K562 (cell line): ENCODE results near the gene GCNT2. TPM values are rescaled to one million over a fixed set of nuclear protein-coding genes. Genes with fewer than 3 reads are reported as not detected.
A peak's percentile ranks its signal among the peaks of the same experiment; 100 is the strongest.
"Not testable (repeated sequence)": the region's sequence is repeated elsewhere in the genome, so short reads cannot be mapped to it uniquely, and the experiment has no call there.

Source experiments
- ATAC-seq: fragments of 200-7000 bp; cut with Tn5 transposase; 3 replicates; pipeline ENCODE4 v1.9.1; 2020; ENCODE audit warnings: moderate library complexity
- BruUV-seq: library from RNA; stranded (reverse); fragments of 400-500 nt; replicated peaks from 2 replicates; lab custom pipeline; 2021; lab: Mats Ljungman, UMichigan
- CTCF ChIA-PET: fragments of 300-600 bp; formaldehyde crosslinking; extraction: SDS; loops from one replicate; lab custom pipeline; 2021; ENCODE audit warnings: low intra/inter-chr PET ratio; lab: Yijun Ruan, JAX
- POLR2A ChIA-PET: fragments of 300-600, 350-650 bp; sonication (Branson Sonifier 250); formaldehyde crosslinking; extraction: SDS; loops from one replicate; lab custom pipeline; 2021; ENCODE audit warnings: antibody characterized with exemption, inconsistent platforms; lab: Yijun Ruan, JAX
- DNase-seq, 4 experiments: peaks; one replicate each; pipeline versions ENCODE4 v3.0.0 to v3.0.0-alpha.2; 2011 to 2018; ENCODE audit warnings: low spot score in 3 of 4, mixed read lengths in 3 of 4; ENCODE audit errors: extremely low read depth in 1 of 4
- FAIRE-seq: peaks from 2 replicates; lab custom pipeline; 2011; peaks lifted over from hg19 to GRCh38; lab: Jason Lieb, UNC
- H2AFZ ChIP-seq: 2 replicates; pipeline ENCODE4 v1.6.0; 2011; ENCODE audit warnings: low read depth, low read length, control low read depth, inconsistent platforms
- H3K27ac ChIP-seq: fragments of 200-600 bp; 3 replicates; pipeline ENCODE4 v1.8.0; 2011; ENCODE audit warnings: low read depth, mild to moderate bottlenecking, control low read depth, inconsistent platforms, low read length, moderate library complexity, mixed read lengths; ENCODE audit errors: extremely low read depth
- H3K27me3 ChIP-seq, 2 experiments: fragments of 300-600 bp in 1 of 2; 2 replicates in 1 of 2; 3 replicates in 1 of 2; pipeline versions ENCODE4 v1.6.0 to v1.8.0; 2011; ENCODE audit warnings: inconsistent platforms in 2 of 2, low read length in 2 of 2, mild to moderate bottlenecking in 1 of 2, mixed read lengths in 1 of 2, moderate library complexity in 1 of 2; ENCODE audit not compliant: control insufficient read depth in 2 of 2, insufficient read depth in 2 of 2
- H3K36me3 ChIP-seq: fragments of 300-600 bp; 3 replicates; pipeline ENCODE4 v1.8.0; 2011; ENCODE audit warnings: mild to moderate bottlenecking, low read length, inconsistent platforms; ENCODE audit not compliant: control insufficient read depth, insufficient read depth
- H3K4me1 ChIP-seq, 2 experiments: fragments of 200-600 bp in 1 of 2; replicated peaks in 1 of 2; 2 replicates in 1 of 2; 3 replicates in 1 of 2; pipeline versions ENCODE4 v1.5.1 to v1.8.0; 2011; ENCODE audit warnings: inconsistent platforms in 2 of 2, low read length in 2 of 2, mild to moderate bottlenecking in 1 of 2, mixed read lengths in 1 of 2, moderate library complexity in 1 of 2; ENCODE audit not compliant: control insufficient read depth in 2 of 2, insufficient read depth in 2 of 2
- H3K4me2 ChIP-seq: 2 replicates; pipeline ENCODE4 v1.6.1; 2011; ENCODE audit warnings: low read length, control low read depth, inconsistent platforms, mixed read lengths; ENCODE audit not compliant: insufficient read depth
- H3K4me3 ChIP-seq: fragments of 200-600 bp; sonication (generic), shearing (Covaris generic); 2 replicates; pipeline ENCODE4 v1.5.1; 2016; ENCODE audit warnings: control low read depth, inconsistent platforms
- H3K79me2 ChIP-seq: fragments of 200-600 bp; 3 replicates; pipeline ENCODE4 v1.8.0; 2011; ENCODE audit warnings: low read length, inconsistent platforms; ENCODE audit not compliant: control insufficient read depth, insufficient read depth
- H3K9ac ChIP-seq, 2 experiments: 2 replicates each; pipeline versions ENCODE4 v1.6.0 to v1.6.1; 2011; ENCODE audit warnings: low read depth in 2 of 2, low read length in 2 of 2, control low read depth in 1 of 2, inconsistent platforms in 1 of 2, mild to moderate bottlenecking in 1 of 2, mixed read lengths in 1 of 2; ENCODE audit not compliant: insufficient read depth in 1 of 2
- H3K9me1 ChIP-seq: one replicate; pipeline ENCODE4 v1.6.0; 2011; ENCODE audit warnings: inconsistent platforms, mild to moderate bottlenecking, low read length, moderate library complexity; ENCODE audit not compliant: control insufficient read depth, insufficient read depth
- H3K9me3 ChIP-seq: replicated peaks from 2 replicates; pipeline ENCODE4 v1.5.1; 2011; ENCODE audit warnings: low read depth, low read length, inconsistent platforms; ENCODE audit not compliant: control insufficient read depth, insufficient read depth
- H4K20me1 ChIP-seq: replicated peaks from 2 replicates; pipeline ENCODE4 v1.6.1; 2011; ENCODE audit warnings: low read length, inconsistent platforms, mixed read lengths; ENCODE audit not compliant: control insufficient read depth, insufficient read depth
- CLOCK ChIP-seq: fragments of 250-450 bp; sonication (Bioruptor Pico); IDR thresholded peaks from 2 replicates; pipeline ENCODE4 v1.4.0; 2020; ENCODE audit warnings: mild to moderate bottlenecking, moderate library complexity, borderline replicate concordance
- ESRRB ChIP-seq: fragments of 250-450 bp; sonication (Bioruptor Pico); IDR thresholded peaks from 2 replicates; pipeline ENCODE4 v1.5.0; 2020; ENCODE audit warnings: mild to moderate bottlenecking, moderate library complexity, borderline replicate concordance
- MTA2 ChIP-seq: fragments of 450-650 bp; IDR thresholded peaks from 2 replicates; pipeline ENCODE4 v1.6.1; 2016; ENCODE audit warnings: low read depth
- SIRT6 ChIP-seq: IDR thresholded peaks from one replicate; pipeline ENCODE4 v1.6.1; 2012; ENCODE audit warnings: low read depth, mild to moderate bottlenecking, control low read depth, inconsistent platforms, low read length, moderate library complexity
- ZNF512 ChIP-seq: IDR thresholded peaks from 2 replicates; pipeline ENCODE4 v1.6.1; 2016; ENCODE audit warnings: missing genetic modification characterization, missing compliant biosample characterization
- ZNF785 ChIP-seq: fragments of 250-450 bp; sonication (Bioruptor Pico); IDR thresholded peaks from 2 replicates; pipeline ENCODE4 v1.4.0; 2020; ENCODE audit warnings: mild to moderate bottlenecking
- WGBS: fragments of 100-300 bp; shearing (Covaris generic); methylation state at CpG from one replicate; pipeline ENCODE4 v1.1.6; 2016; ENCODE audit warnings: low coverage, mixed read lengths; ENCODE audit not compliant: insufficient coverage; ENCODE audit errors: missing lambda C conversion rate; 5-methylcytosine and 5-hydroxymethylcytosine counted together
- in situ Hi-C: fragments of 300-500 bp; cut with MboI; formaldehyde crosslinking; loops from 4 replicates; pipeline ENCODE4 v1.15.0; 2018; ENCODE audit warnings: inconsistent platforms, mixed read lengths
- intact Hi-C: fragments of 100-400 bp; cut with micrococcal nuclease; formaldehyde crosslinking; loops from 2 replicates; pipeline ENCODE4 v1.14.2; 2022
- polyA plus RNA-seq, 8 experiments: library from polyadenylated mRNA; depleted of rRNA in 4 of 8; stranded (reverse) in 5 of 8; unstranded in 3 of 8; fragments of >200 nt; fragmentation: Nextera tagmentation in 2 of 8; fragmentation: Illumina TruSeq in 1 of 8; extraction: Ambion mirVana in 2 of 8; extraction: Trizol in 1 of 8; gene quantifications; 2 replicates each; pipeline versions ENCODE4 v1.2.1 to v1.2.3, GENCODE V29; 2011 to 2014; ENCODE audit warnings: inconsistent platforms in 1 of 8, missing spikeins in 1 of 8
- total RNA-seq, 7 experiments: library from RNA; depleted of rRNA in 6 of 7; stranded (reverse); fragments of >200 nt in 6 of 7; fragmentation: Illumina TruSeq in 2 of 7; extraction: Trizol in 2 of 7; gene quantifications; 2 replicates each; pipeline versions ENCODE4 v1.2.1 to v1.2.3, GENCODE V29; 2011 to 2021; ENCODE audit warnings: low replicate concordance in 1 of 7

Gene GCNT2
- total and polyA plus RNA-seq, 9 of the 15 experiments (the other 6 are each of a cell fraction or from before 2014, with no cell fraction given) = 0.78 to 2.6 (median 1.6) TPM

- H3K79me2 ChIP-seq = no peaks in the 10 kb centered on the region
- no peak overlapping the region for H3K9ac ChIP-seq
- DNase-seq (no peak), FAIRE-seq (no peak), ATAC-seq (no peak)
- CTCF ChIA-PET = no interaction called here
- TF ChIP-seq SIRT6 = no peak
- no peak for TF ChIP-seq CLOCK (CRISPR knock-in tag)
- no peak for TF ChIP-seq MTA2
- no peak for TF ChIP-seq ZNF785
- peak; percentile 71 for TF ChIP-seq ZNF512 (tag)
- no peak for TF ChIP-seq ESRRB (CRISPR knock-in tag)
- H4K20me1 ChIP-seq = no peaks in the 10 kb centered on the region
- H3K27ac ChIP-seq = no peak overlapping the region
- no peaks in the 10 kb centered on the region for H3K36me3 ChIP-seq
- H2AFZ ChIP-seq = no peak overlapping the region
- peaks cover 11 to 42% of the 10 kb centered on the region in 2 experiments; a peak in 4 of 5 replicates for H3K27me3 ChIP-seq
- intact Hi-C loops = no loop called here
- no TSS peak for BruUV-seq
- no peaks in the 10 kb centered on the region for H3K9me1 ChIP-seq
- 14% methylated on average over 5 of the region's 5 CpGs for WGBS
- POLR2A ChIA-PET = interaction anchor here (0.7 kb wide), 1 partner anchor 8 kb away, joined by 3 read pairs; no protein-coding TSS in a partner anchor
- no peak overlapping the region for H3K4me2 ChIP-seq
- H3K4me3 ChIP-seq = no peak overlapping the region
- in situ Hi-C loops = no loop called here
- H3K4me1 ChIP-seq = no peaks in the 10 kb centered on the region
- no peaks in the 10 kb centered on the region for H3K9me3 ChIP-seq
Observed at GRCh38 chr6:10569392-10570127, 48.4 kb downstream of the GCNT2 start.

- H3K36me3 ChIP-seq, intact Hi-C loops, H3K9me1 ChIP-seq, in situ Hi-C loops, H3K9ac ChIP-seq, BruUV-seq, CTCF ChIA-PET, H3K9me3 ChIP-seq, H2AFZ ChIP-seq, H3K27ac ChIP-seq, H3K4me2 ChIP-seq, H4K20me1 ChIP-seq, ATAC-seq, H3K79me2 ChIP-seq, FAIRE-seq, H3K4me3 ChIP-seq, H3K4me1 ChIP-seq, DNase-seq: not testable (repeated sequence)
- POLR2A ChIA-PET = interaction anchor here (0.6 kb wide), 1 partner anchor 277 kb away, joined by 3 read pairs; no protein-coding TSS in a partner anchor
- H3K27me3 ChIP-seq = peaks cover 9 to 27% of the 10 kb centered on the region in 2 experiments; a peak in 4 of 5 replicates
- 11% methylated on average over 5 of the region's 5 CpGs for WGBS
Observed at GRCh38 chr6:10575519-10575918, 54.4 kb downstream of the GCNT2 start.
